Bone marrow (tissue), 2 donors: ENCODE measurements around the gene PAFAH1B2.
"Not testable (repeated sequence)": the region's sequence is repeated elsewhere in the genome, so short reads cannot be mapped to it uniquely, and the experiment has no call there.

Experiments used
- DNase-seq, 2 donors: peaks; one replicate each; lab custom pipeline; 2025; lab: John Stamatoyannopoulos, UW

PAFAH1B2 gene

GRCh38 chr11:117143871-117144476 lies at the start of gene PAFAH1B2:
Gene PAFAH1B2, plus strand, starts transcription at chr11:117144287. Its CDS starts 8,161 bp downstream, at chr11:117152448.
- peak; percentile 85 to 87 for DNase-seq

GRCh38 chr11:117094776-117095175 lies 49.3 kb upstream of the PAFAH1B2 start:
- DNase-seq: no peak

GRCh38 chr11:117095284-117096161 lies 48.6 kb upstream of the PAFAH1B2 start:
- no peak for DNase-seq

- DNase-seq: peak in 1 of 2 donors; percentile 18
Measured at GRCh38 chr11:117096201-117096991, 47.7 kb upstream of the PAFAH1B2 start.

GRCh38 chr11:117097014-117097388 lies 47.1 kb upstream of the PAFAH1B2 start:
- DNase-seq: no peak

- peak in 1 of 2 donors; percentile 71 for DNase-seq
Measured at GRCh38 chr11:117097389-117098268, 46.5 kb upstream of the PAFAH1B2 start.

- peak; percentile 41 to 90 for DNase-seq
Measured at GRCh38 chr11:117098269-117099232, 45.5 kb upstream of the PAFAH1B2 start, which contains the start of gene SIK3. Gene SIK3, minus strand, starts transcription at chr11:117098428. Its CDS starts 13 bp downstream, at chr11:117098415.

GRCh38 chr11:117099696-117100095 lies 44.4 kb upstream of the PAFAH1B2 start:
- DNase-seq: no peak

GRCh38 chr11:117100556-117100955 lies 43.5 kb upstream of the PAFAH1B2 start:
- no peak for DNase-seq

- DNase-seq: no peak
Measured at GRCh38 chr11:117107701-117108590, 36.1 kb upstream of the PAFAH1B2 start.

- DNase-seq: no peak
Measured at GRCh38 chr11:117110294-117110950, 33.7 kb upstream of the PAFAH1B2 start.

GRCh38 chr11:117112497-117112896 lies 31.6 kb upstream of the PAFAH1B2 start:
- not testable (repeated sequence) for DNase-seq

GRCh38 chr11:117112939-117113338 lies 31.1 kb upstream of the PAFAH1B2 start:
- DNase-seq: not testable (repeated sequence)

- no peak for DNase-seq
Measured at GRCh38 chr11:117117681-117118080, 26.4 kb upstream of the PAFAH1B2 start.

GRCh38 chr11:117121176-117121575 lies 22.9 kb upstream of the PAFAH1B2 start:
- no peak for DNase-seq

GRCh38 chr11:117122556-117122955 lies 21.5 kb upstream of the PAFAH1B2 start:
- DNase-seq: no peak

GRCh38 chr11:117126223-117126965 lies 17.7 kb upstream of the PAFAH1B2 start:
- no peak for DNase-seq
